ENCODE data around the gene MCF2L2.

Gene MCF2L2

GRCh38 chr3:183148056-183148455 is 280.4 kb downstream of the MCF2L2 start:
- Histone ChIP-seq H3K4me3 (ENCODE audit: low read depth, low read length) (no peak overlapping the region), H3K36me3 (no peaks in the 10 kb centered on the region), H3K27me3 (no peaks in the 10 kb centered on the region), H3K9me3 (no peaks in the 10 kb centered on the region), H3K4me1 (no peaks in the 10 kb centered on the region)
- DNase-seq = no peak
- no peak for TF ChIP-seq CTCF (IDR thresholded peaks at IDR 0.05; ENCODE audit: low read depth, low read length)

- Histone ChIP-seq H3K9me3 (no peaks in the 10 kb centered on the region), H3K36me3 (no peaks in the 10 kb centered on the region), H3K4me3 (ENCODE audit: low read depth, low read length) (no peak overlapping the region), H3K27me3 (no peaks in the 10 kb centered on the region; the same call in 1 of the 2 replicates), H3K4me1 (no peaks in the 10 kb centered on the region)
- no peak for TF ChIP-seq CTCF (IDR thresholded peaks at IDR 0.05; ENCODE audit: low read depth, low read length)
- DNase-seq = no peak
These were observed 284.1 kb downstream of the MCF2L2 start for GRCh38 chr3:183144363-183144762.

GRCh38 chr3:183142199-183142598 is 286.2 kb downstream of the MCF2L2 start:
- Histone ChIP-seq H3K4me3 (ENCODE audit: low read depth, low read length) (no peak overlapping the region), H3K9me3 (no peaks in the 10 kb centered on the region), H3K4me1 (no peaks in the 10 kb centered on the region), H3K36me3 (no peaks in the 10 kb centered on the region), H3K27me3 (no peaks in the 10 kb centered on the region; the same call in 1 of the 2 replicates)
- TF ChIP-seq CTCF (IDR thresholded peaks at IDR 0.05; ENCODE audit: low read depth, low read length) = no peak
- DNase-seq = no peak

GRCh38 chr3:183134844-183135243 is 293.6 kb downstream of the MCF2L2 start:
- no peaks in the 10 kb centered on the region for H3K36me3 ChIP-seq
- no peak for TF ChIP-seq CTCF (IDR thresholded peaks at IDR 0.05; ENCODE audit: low read depth, low read length)
- DNase-seq = no peak
- no peaks in the 10 kb centered on the region for H3K9me3 ChIP-seq
- no peak overlapping the region for H3K4me3 ChIP-seq (ENCODE audit: low read depth, low read length)
- peaks cover 4% of the 10 kb centered on the region for H3K27me3 ChIP-seq
- no peaks in the 10 kb centered on the region for H3K4me1 ChIP-seq

GRCh38 chr3:183132409-183132808 is 296.0 kb downstream of the MCF2L2 start:
- TF ChIP-seq CTCF (IDR thresholded peaks at IDR 0.05; ENCODE audit: low read depth, low read length) = no peak
- no peak overlapping the region for H3K4me3 ChIP-seq (ENCODE audit: low read depth, low read length)
- DNase-seq = no peak
- no peaks in the 10 kb centered on the region for H3K4me1 ChIP-seq
- peaks cover 4% of the 10 kb centered on the region for H3K27me3 ChIP-seq
- H3K36me3 ChIP-seq = no peaks in the 10 kb centered on the region
- no peaks in the 10 kb centered on the region for H3K9me3 ChIP-seq

- DNase-seq = no peak
These were observed 296.7 kb downstream of the MCF2L2 start for GRCh38 chr3:183131735-183132134.

More at GRCh38 chr3:183131735-183132134, 296.7 kb downstream of the MCF2L2 start:
- Histone ChIP-seq H3K27me3 (peaks cover 4% of the 10 kb centered on the region), H3K9me3 (no peaks in the 10 kb centered on the region), H3K4me3 (ENCODE audit: low read depth, low read length) (no peak overlapping the region), H3K36me3 (no peaks in the 10 kb centered on the region), H3K4me1 (no peaks in the 10 kb centered on the region)
- TF ChIP-seq CTCF (IDR thresholded peaks at IDR 0.05; ENCODE audit: low read depth, low read length) = no peak

Data from BE2C (cell line).